SK-N-SH (cell line): ENCODE data around the gene SAA1. TPM values are rescaled to one million over a fixed set of nuclear protein-coding genes. Genes with fewer than 3 reads are reported as not detected.

Source experiments
- CTCF ChIA-PET: fragments of 300-600, 350-600 bp; formaldehyde crosslinking; extraction: SDS; loops from one replicate; lab custom pipeline; 2021; lab: Yijun Ruan, JAX
- POLR2A ChIA-PET: fragments of 350-600 bp; sonication (Branson Sonifier 250); formaldehyde crosslinking; extraction: SDS; loops from one replicate; lab custom pipeline; 2020; ENCODE audit warnings: antibody characterized with exemption, inconsistent platforms; lab: Yijun Ruan, JAX
- DNase-seq: peaks from one replicate; pipeline ENCODE4 v3.0.0; 2012
- H2AFZ ChIP-seq: fragments of 200-600 bp; sonication (generic); 2 replicates; pipeline ENCODE4 v1.8.1; 2016; ENCODE audit warnings: antibody characterized with exemption, mild to moderate bottlenecking, low read depth
- H3F3A ChIP-seq: fragments of 200-600 bp; sonication (generic); replicated peaks from 2 replicates; pipeline ENCODE3; 2016; ENCODE audit warnings: antibody characterized with exemption, mild to moderate bottlenecking; ENCODE audit not compliant: insufficient read depth
- H3K27ac ChIP-seq, 2 experiments: fragments of 200-500 bp in 1 of 2; fragments of 200-600 bp in 1 of 2; sonication (Bioruptor generic) in 1 of 2; sonication (generic), shearing (Covaris generic) in 1 of 2; 2 replicates each; pipeline versions ENCODE4 v1.5.1 to v1.6.1; 2014 to 2016; ENCODE audit warnings: low read depth in 2 of 2, inconsistent platforms in 1 of 2, low read length in 1 of 2, mild to moderate bottlenecking in 1 of 2, mixed read lengths in 1 of 2
- H3K27me3 ChIP-seq: fragments of 200-600 bp; sonication (generic), shearing (Covaris generic); 2 replicates; pipeline ENCODE4 v1.6.1; 2016; ENCODE audit warnings: mixed run types; ENCODE audit not compliant: insufficient read depth
- H3K36me3 ChIP-seq, 2 experiments: fragments of 200-500 bp in 1 of 2; fragments of 200-600 bp in 1 of 2; sonication (Bioruptor generic) in 1 of 2; sonication (generic) in 1 of 2; replicated peaks in 1 of 2; 2 replicates each; pipeline versions ENCODE3 to v1.5.1; 2014 to 2016; ENCODE audit warnings: low read length in 1 of 2, mild to moderate bottlenecking in 1 of 2; ENCODE audit not compliant: insufficient read depth in 2 of 2, control insufficient read depth in 1 of 2
- H3K4me1 ChIP-seq, 2 experiments: fragments of 200-500 bp in 1 of 2; fragments of 200-600 bp in 1 of 2; sonication (Bioruptor generic) in 1 of 2; sonication (generic), shearing (Covaris generic) in 1 of 2; 2 replicates each; pipeline versions ENCODE4 v1.5.1 to v1.6.1; 2014 to 2016; ENCODE audit warnings: low read depth in 1 of 2, low read length in 1 of 2, mixed run types in 1 of 2; ENCODE audit not compliant: insufficient read depth in 2 of 2, control insufficient read depth in 1 of 2
- H3K4me2 ChIP-seq: fragments of 200-600 bp; sonication (generic), shearing (Covaris generic); 2 replicates; pipeline ENCODE4 v1.6.1; 2017; ENCODE audit warnings: mixed run types
- H3K4me3 ChIP-seq, 2 experiments: fragments of 200-500 bp in 1 of 2; fragments of 200-600 bp in 1 of 2; sonication (Bioruptor generic) in 1 of 2; sonication (generic), shearing (Covaris generic) in 1 of 2; 2 replicates each; pipeline versions ENCODE4 v1.5.1 to v1.8.1; 2014 to 2016; ENCODE audit warnings: low read depth in 2 of 2, inconsistent platforms in 1 of 2, low read length in 1 of 2, mild to moderate bottlenecking in 1 of 2, mixed read lengths in 1 of 2, moderate library complexity in 1 of 2
- H3K79me2 ChIP-seq: fragments of 200-600 bp; sonication (generic); 2 replicates; pipeline ENCODE4 v1.8.1; 2017; ENCODE audit warnings: mild to moderate bottlenecking; ENCODE audit not compliant: insufficient read depth
- H3K9ac ChIP-seq: fragments of 200-600 bp; sonication (generic); 2 replicates; pipeline ENCODE4 v1.6.1; 2017; ENCODE audit warnings: mixed run types
- H3K9me2 ChIP-seq: fragments of 200-600 bp; sonication (generic); 2 replicates; pipeline ENCODE4 v1.6.1; 2017; ENCODE audit warnings: mixed run types
- H3K9me3 ChIP-seq: fragments of 200-600 bp; sonication (generic); 2 replicates; pipeline ENCODE4 v1.6.1; 2017; ENCODE audit warnings: mixed run types, mild to moderate bottlenecking, moderate library complexity
- H4K20me1 ChIP-seq: fragments of 200-600 bp; sonication (generic); 2 replicates; pipeline ENCODE4 v1.6.1; 2017; ENCODE audit warnings: mild to moderate bottlenecking, mixed run types; ENCODE audit not compliant: insufficient read depth
- CHD2 ChIP-seq: fragments of 150-350 bp; IDR thresholded peaks from 2 replicates; pipeline ENCODE4 v1.6.1; 2018; ENCODE audit warnings: low read length; ENCODE audit not compliant: partially characterized antibody
- ELF1 ChIP-seq: IDR thresholded peaks from 2 replicates; pipeline ENCODE4 v1.4.0; 2012
- EZH2phosphoT487 ChIP-seq: fragments of 200-600 bp; sonication (generic); IDR thresholded peaks from 2 replicates; pipeline ENCODE4 v1.6.1; 2017; ENCODE audit warnings: low read depth, mixed run types, mild to moderate bottlenecking, antibody characterized with exemption, moderate library complexity, borderline replicate concordance
- FOSL2 ChIP-seq: IDR thresholded peaks from 2 replicates; pipeline ENCODE4 v1.4.0; 2012; ENCODE audit warnings: low read depth, mild to moderate bottlenecking, moderate library complexity, borderline replicate concordance
- FOXM1 ChIP-seq: IDR thresholded peaks from 2 replicates; pipeline ENCODE4 v1.4.0; 2012; ENCODE audit warnings: low read depth, mild to moderate bottlenecking
- GATA2 ChIP-seq: sonication (generic); formaldehyde crosslinking; IDR thresholded peaks from 2 replicates; pipeline ENCODE4 v1.5.0; 2020; ENCODE audit warnings: mild to moderate bottlenecking, missing genetic modification reagents
- JUND ChIP-seq: IDR thresholded peaks from 2 replicates; pipeline ENCODE4 v1.4.0; 2012
- NRF1 ChIP-seq: IDR thresholded peaks from 2 replicates; pipeline ENCODE4 v1.6.1; 2012; ENCODE audit warnings: low read depth, mild to moderate bottlenecking, low read length
- PBX3 ChIP-seq: IDR thresholded peaks from 2 replicates; pipeline ENCODE4; 2012
- POLR2AphosphoS5 ChIP-seq: IDR thresholded peaks from 2 replicates; pipeline ENCODE4 v1.6.1; 2012; ENCODE audit warnings: low read depth, low read length
- RAD21 ChIP-seq: IDR thresholded peaks from 2 replicates; pipeline ENCODE4 v1.6.1; 2012; ENCODE audit warnings: mild to moderate bottlenecking, low read length
- RCOR1 ChIP-seq: fragments of 150-350 bp; IDR thresholded peaks from 2 replicates; pipeline ENCODE4 v1.6.1; 2017; ENCODE audit warnings: antibody characterized with exemption, low read length
- REST ChIP-seq: IDR thresholded peaks from 2 replicates; pipeline ENCODE4 v1.6.1; 2012; ENCODE audit warnings: mild to moderate bottlenecking, low read depth, low read length, moderate library complexity
- RFX5 ChIP-seq: IDR thresholded peaks from 2 replicates; pipeline ENCODE4 v1.6.1; 2012; ENCODE audit warnings: mild to moderate bottlenecking, improper control_type of control experiment, low read length
- SIN3A ChIP-seq: IDR thresholded peaks from 2 replicates; pipeline ENCODE4 v1.6.1; 2012; ENCODE audit warnings: low read depth, mild to moderate bottlenecking, low read length, moderate library complexity, borderline replicate concordance
- TAF1 ChIP-seq: IDR thresholded peaks from 2 replicates; pipeline ENCODE4 v1.6.1; 2012; ENCODE audit warnings: low read depth, mild to moderate bottlenecking, low read length, moderate library complexity, borderline replicate concordance
- TEAD4 ChIP-seq: IDR thresholded peaks from 2 replicates; pipeline ENCODE4 v1.4.0; 2012; ENCODE audit warnings: mild to moderate bottlenecking, borderline replicate concordance; ENCODE audit not compliant: insufficient read depth
- YY1 ChIP-seq: IDR thresholded peaks from 2 replicates; pipeline ENCODE4 v1.4.0; 2012; ENCODE audit warnings: low read depth, mild to moderate bottlenecking
- WGBS: methylation state at CpG from one replicate; pipeline ENCODE4 v1.1.6; 2017; ENCODE audit warnings: low lambda C conversion rate; 5-methylcytosine and 5-hydroxymethylcytosine counted together
- polyA plus RNA-seq, 3 experiments: library from polyadenylated mRNA; depleted of rRNA; stranded (reverse); fragments of >200 nt; gene quantifications; 2 replicates each; pipeline ENCODE4 v1.2.3, GENCODE V29; 2012
- TF ChIP-seq, protein P1 (sequence below): fragments of 150-350 bp; IDR thresholded peaks from 2 replicates; pipeline ENCODE4 v1.6.1; 2016; ENCODE audit warnings: mild to moderate bottlenecking, low read depth, low read length
- TF ChIP-seq, protein P2 (sequence below): IDR thresholded peaks from 2 replicates; pipeline ENCODE4 v1.4.0; 2012; ENCODE audit warnings: low read depth, borderline replicate concordance

The SAA1 gene
- polyA plus RNA-seq, 1 of the 3 experiments (the other 2 are of a cell fraction), result not detected

GRCh38 chr11:18304745-18305144 lies 38.7 kb downstream of the SAA1 start:
- Histone ChIP-seq H3K4me2 (no peak overlapping the region), H3K4me3 (no peak overlapping the region), H3F3A (no peaks in the 10 kb centered on the region), H4K20me1 (no peaks in the 10 kb centered on the region), H3K36me3 (peaks cover 60 to 74% of the 10 kb centered on the region in 2 experiments), H3K79me2 (no peaks in the 10 kb centered on the region), H3K9me3 (no peaks in the 10 kb centered on the region), H3K9ac (no peak overlapping the region), H2AFZ (no peak overlapping the region), H3K4me1 (no peaks in the 10 kb centered on the region), H3K9me2 (no peaks in the 10 kb centered on the region), H3K27ac (no peak overlapping the region), H3K27me3 (no peaks in the 10 kb centered on the region)
- TF ChIP-seq, protein P1, sequence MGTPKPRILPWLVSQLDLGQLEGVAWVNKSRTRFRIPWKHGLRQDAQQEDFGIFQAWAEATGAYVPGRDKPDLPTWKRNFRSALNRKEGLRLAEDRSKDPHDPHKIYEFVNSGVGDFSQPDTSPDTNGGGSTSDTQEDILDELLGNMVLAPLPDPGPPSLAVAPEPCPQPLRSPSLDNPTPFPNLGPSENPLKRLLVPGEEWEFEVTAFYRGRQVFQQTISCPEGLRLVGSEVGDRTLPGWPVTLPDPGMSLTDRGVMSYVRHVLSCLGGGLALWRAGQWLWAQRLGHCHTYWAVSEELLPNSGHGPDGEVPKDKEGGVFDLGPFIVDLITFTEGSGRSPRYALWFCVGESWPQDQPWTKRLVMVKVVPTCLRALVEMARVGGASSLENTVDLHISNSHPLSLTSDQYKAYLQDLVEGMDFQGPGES, result no peak
- TF ChIP-seq POLR2AphosphoS5 (no peak), RFX5 (no peak), EZH2phosphoT487 (no peak), TAF1 (no peak)
- ChIA-PET CTCF (no interaction called here), POLR2A (no interaction called here)
- DNase-seq, result no peak

GRCh38 chr11:18307461-18308139 lies 41.5 kb downstream of the SAA1 start:
- no peaks in the 10 kb centered on the region for H3K9me3 ChIP-seq
- no peak overlapping the region for H3K4me2 ChIP-seq
- H3K4me3 ChIP-seq, result no peak overlapping the region
- TF ChIP-seq, protein P2, sequence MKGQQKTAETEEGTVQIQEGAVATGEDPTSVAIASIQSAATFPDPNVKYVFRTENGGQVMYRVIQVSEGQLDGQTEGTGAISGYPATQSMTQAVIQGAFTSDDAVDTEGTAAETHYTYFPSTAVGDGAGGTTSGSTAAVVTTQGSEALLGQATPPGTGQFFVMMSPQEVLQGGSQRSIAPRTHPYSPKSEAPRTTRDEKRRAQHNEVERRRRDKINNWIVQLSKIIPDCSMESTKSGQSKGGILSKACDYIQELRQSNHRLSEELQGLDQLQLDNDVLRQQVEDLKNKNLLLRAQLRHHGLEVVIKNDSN, result no peak
- no peak for TF ChIP-seq PBX3
- TF ChIP-seq NRF1, result no peak
- TF ChIP-seq FOSL2, result no peak
- TF ChIP-seq TAF1, result no peak
- TF ChIP-seq RCOR1, result no peak
- TF ChIP-seq RFX5, result no peak
- no peak for TF ChIP-seq JUND
- no peak for TF ChIP-seq YY1
- no peak for TF ChIP-seq SIN3A
- no peak for TF ChIP-seq EZH2phosphoT487
- no peak for TF ChIP-seq CHD2
- no peak for TF ChIP-seq TEAD4
- TF ChIP-seq RAD21, result no peak
- TF ChIP-seq REST, result no peak
- no peak for TF ChIP-seq FOXM1
- no peak for TF ChIP-seq ELF1
- no peak for TF ChIP-seq GATA2 (CRISPR knock-in tag)
- no peak for TF ChIP-seq POLR2AphosphoS5
- TF ChIP-seq, all 33 proteins: peak for 0
- POLR2A ChIA-PET, result no interaction called here
- no peaks in the 10 kb centered on the region for H4K20me1 ChIP-seq
- WGBS, result 94% methylated on average over 2 of the region's 2 CpGs
- DNase-seq, result no peak
- H3K27me3 ChIP-seq, result no peaks in the 10 kb centered on the region
- H2AFZ ChIP-seq, result no peak overlapping the region
- no peaks in the 10 kb centered on the region for H3K9me2 ChIP-seq
- peaks cover 0 to 5% of the 10 kb centered on the region in 2 experiments; a peak in 3 of 4 replicates for H3K4me1 ChIP-seq
- no peak overlapping the region for H3K27ac ChIP-seq
- H3K36me3 ChIP-seq, result peaks cover 66 to 73% of the 10 kb centered on the region in 2 experiments
- peaks cover 2% of the 10 kb centered on the region for H3F3A ChIP-seq
- peaks cover 4% of the 10 kb centered on the region; the same call in 1 of the 2 replicates for H3K79me2 ChIP-seq
- CTCF ChIA-PET, result interaction anchor here (0.8 to 1.2 kb wide), 3 partner anchors 9 to 20 kb away, joined by 3 read pairs; no protein-coding TSS in a partner anchor
- no peak overlapping the region for H3K9ac ChIP-seq
